Measurements from ENCODE around the gene CDYL2.
A peak's percentile ranks its signal among the peaks of the same experiment; 100 is the strongest.

CDYL2 gene

DNA sequence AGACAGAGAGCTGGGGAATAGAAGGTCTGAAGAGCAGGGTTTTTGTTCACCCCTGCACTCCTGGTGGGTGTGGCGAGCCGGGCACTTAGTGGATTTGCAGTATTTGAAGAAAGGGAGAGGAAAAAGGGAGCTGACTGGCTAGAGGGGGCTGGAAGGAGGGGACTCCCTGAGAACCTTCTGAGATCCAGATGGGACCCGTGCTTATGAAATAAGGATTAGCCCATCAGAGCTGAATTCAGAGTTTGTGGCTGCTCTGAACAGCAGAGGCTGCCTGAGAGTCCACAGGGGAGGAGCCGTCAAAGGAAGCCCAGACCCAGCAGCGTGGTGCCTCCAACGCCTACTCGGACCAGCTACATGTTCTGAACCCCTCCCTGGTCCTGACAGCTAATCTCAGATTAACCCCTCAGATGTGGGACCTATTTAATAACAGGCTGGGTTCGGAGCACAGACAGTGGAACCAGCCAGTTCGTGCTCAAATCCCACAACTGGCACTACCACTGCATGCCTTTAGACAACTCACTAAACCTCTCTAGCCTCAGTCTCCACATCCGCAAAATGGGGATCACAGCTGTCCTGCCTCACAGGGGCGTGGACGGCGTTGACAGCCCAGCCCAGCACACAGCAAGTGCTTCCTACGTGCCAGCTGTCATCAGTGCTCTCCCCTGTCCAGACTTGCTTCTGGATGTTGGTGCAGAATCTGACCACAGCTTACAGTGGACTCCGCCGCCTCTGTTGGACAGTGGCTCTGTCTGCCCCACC lies 193.0 kb downstream of the CDYL2 start:
- ATAC-seq (replicated peaks), result no peak
- Mint-ChIP-seq H3K4me1 (ENCODE audit: low read depth in 2 of 2) (peaks cover 8 to 11% of the 10 kb centered on the region in 2 donors), H3K9me3 (peaks cover 0 to 8% of the 10 kb centered on the region in 2 donors), H3K4me3 (no peak overlapping the region), H3K36me3 (ENCODE audit: insufficient read depth) (peaks cover 12% of the 10 kb centered on the region), H3K27me3 (no peaks in the 10 kb centered on the region), H3K27ac (no peak overlapping the region)
- no peak for DNase-seq

DNA sequence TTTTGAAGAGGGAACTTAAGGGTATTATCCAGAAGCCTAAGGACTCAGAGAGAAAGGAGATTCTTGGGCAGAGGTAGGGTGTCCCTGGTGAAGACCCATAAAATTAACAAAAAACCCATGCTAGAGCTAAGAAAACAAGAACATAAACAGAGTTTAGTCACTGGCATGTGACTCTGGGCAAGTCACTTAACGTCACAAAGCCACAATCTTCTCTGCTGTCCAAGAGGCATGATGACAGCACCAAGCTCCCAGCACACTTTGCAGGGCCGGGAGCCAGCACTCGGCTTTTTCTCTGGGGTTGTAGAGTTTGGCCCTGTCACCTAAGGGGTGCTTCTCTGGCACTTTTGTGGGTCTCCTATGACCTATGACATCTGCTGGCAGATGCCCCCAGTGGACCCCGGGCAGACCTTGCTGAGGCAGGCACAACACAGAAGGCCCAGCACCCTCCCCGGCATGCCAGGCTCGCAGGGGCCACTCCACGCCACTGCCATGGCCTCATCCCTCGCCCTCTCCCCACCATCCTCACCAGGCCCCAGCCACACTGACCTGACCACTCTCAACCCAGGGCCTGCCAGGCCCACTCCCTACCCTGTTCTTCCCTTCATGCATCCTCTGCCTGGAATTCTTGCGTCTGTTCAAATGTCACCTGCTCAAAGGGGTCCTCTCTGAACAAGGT lies 193.8 kb downstream of the CDYL2 start:
- no peak for DNase-seq
- peaks cover 12% of the 10 kb centered on the region for H3K36me3 Mint-ChIP-seq (ENCODE audit: insufficient read depth)
- peaks cover 0 to 11% of the 10 kb centered on the region in 2 donors for H3K9me3 Mint-ChIP-seq
- H3K27ac Mint-ChIP-seq, result peak overlapping the region in 1 of 2 donors; percentile 0
- H3K4me3 Mint-ChIP-seq, result no peak overlapping the region
- peaks cover 11 to 13% of the 10 kb centered on the region in 2 donors for H3K4me1 Mint-ChIP-seq (ENCODE audit: low read depth in 2 of 2)
- ATAC-seq (replicated peaks), result no peak
- H3K27me3 Mint-ChIP-seq, result no peaks in the 10 kb centered on the region

DNA sequence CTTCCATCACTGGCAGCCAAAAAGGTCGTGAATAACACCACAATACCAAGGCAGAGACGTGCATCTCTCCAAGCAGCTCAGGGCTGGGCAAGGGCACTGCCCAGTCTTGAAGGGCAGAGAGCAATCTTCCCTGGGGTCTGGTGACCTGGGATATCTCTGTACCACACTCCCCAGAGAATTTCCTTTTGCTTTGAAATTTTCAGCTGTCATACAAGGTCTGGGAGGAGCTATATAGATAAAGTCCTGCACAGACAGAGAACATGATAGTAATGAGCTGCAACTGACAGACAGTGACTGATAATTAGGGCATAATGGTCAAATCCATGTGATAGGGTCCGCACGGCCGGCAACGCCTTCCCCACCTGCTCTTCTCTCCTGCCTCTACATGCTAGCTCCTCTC lies 195.5 kb downstream of the CDYL2 start:
- Mint-ChIP-seq H3K27ac (peak overlapping the region in 1 of 2 donors; percentile 16), H3K9me3 (peaks cover 0 to 11% of the 10 kb centered on the region in 2 donors), H3K4me1 (ENCODE audit: low read depth in 2 of 2) (peaks cover 11 to 13% of the 10 kb centered on the region in 2 donors), H3K27me3 (no peaks in the 10 kb centered on the region), H3K4me3 (no peak overlapping the region), H3K36me3 (ENCODE audit: insufficient read depth) (peaks cover 12% of the 10 kb centered on the region)
- DNase-seq (no peak), ATAC-seq (replicated peaks) (no peak)

DNA sequence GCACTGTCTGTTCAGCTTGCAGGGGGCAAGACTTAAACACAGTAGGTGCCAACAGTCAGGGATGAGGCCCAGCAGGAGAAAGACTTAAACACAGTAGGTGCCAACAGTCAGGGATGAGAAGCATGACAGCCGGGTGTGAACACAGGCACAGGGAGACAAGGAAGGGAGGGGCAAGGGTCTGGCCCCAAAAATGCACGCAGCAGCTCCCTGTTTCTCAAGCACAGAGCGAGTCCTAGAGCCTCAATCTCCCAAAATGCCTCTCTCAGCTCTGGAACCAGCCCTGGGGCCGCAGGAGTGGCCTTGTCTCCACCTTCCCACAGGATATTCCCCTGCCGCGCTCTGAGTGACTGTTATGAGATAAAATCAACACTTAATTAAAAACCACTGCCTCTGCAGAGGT lies 197.2 kb downstream of the CDYL2 start:
- Mint-ChIP-seq H3K4me1 (ENCODE audit: low read depth in 2 of 2) (peaks cover 11 to 13% of the 10 kb centered on the region in 2 donors), H3K27me3 (no peaks in the 10 kb centered on the region), H3K4me3 (peak overlapping the region in 1 of 2 donors; percentile 4), H3K27ac (peak overlapping the region in 1 of 2 donors; percentile 67), H3K9me3 (peaks cover 0 to 11% of the 10 kb centered on the region in 2 donors), H3K36me3 (ENCODE audit: insufficient read depth) (peaks cover 8% of the 10 kb centered on the region)
- DNase-seq, result no peak
- ATAC-seq (replicated peaks), result no peak

DNA sequence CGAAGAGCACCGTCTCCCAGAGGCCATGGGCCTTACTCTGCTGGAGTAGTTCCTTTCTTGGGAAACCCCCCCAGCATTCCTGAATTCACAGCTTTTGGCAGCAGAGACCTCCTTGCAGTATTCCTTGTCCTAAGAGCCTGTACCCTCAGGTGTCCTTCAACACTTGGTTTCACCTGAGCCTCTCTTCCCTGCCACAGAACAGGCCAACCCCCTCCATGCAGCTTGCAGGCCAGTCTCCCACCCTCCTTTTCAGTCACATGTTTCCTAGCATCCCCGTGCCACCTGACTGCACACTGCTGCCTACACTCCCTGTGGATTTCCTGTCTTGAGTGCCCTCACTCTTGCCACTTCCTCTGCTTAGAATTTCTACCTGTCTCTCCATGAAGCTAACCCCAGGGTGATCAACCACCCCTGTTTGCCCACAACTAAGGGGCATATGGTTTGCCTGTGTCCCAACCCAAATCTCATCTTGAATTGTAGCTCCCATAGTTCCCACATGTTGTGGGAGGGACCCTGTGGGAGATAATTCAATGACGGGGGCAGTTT lies 198.1 kb downstream of the CDYL2 start:
- peak overlapping the region in 1 of 2 donors; percentile 67 for H3K27ac Mint-ChIP-seq
- peaks cover 11 to 13% of the 10 kb centered on the region in 2 donors for H3K4me1 Mint-ChIP-seq (ENCODE audit: low read depth in 2 of 2)
- no peak for ATAC-seq (replicated peaks)
- peaks cover 0 to 11% of the 10 kb centered on the region in 2 donors for H3K9me3 Mint-ChIP-seq
- H3K36me3 Mint-ChIP-seq (ENCODE audit: insufficient read depth), result peaks cover 8% of the 10 kb centered on the region
- no peak overlapping the region for H3K4me3 Mint-ChIP-seq
- DNase-seq, result no peak
- H3K27me3 Mint-ChIP-seq, result no peaks in the 10 kb centered on the region

DNA sequence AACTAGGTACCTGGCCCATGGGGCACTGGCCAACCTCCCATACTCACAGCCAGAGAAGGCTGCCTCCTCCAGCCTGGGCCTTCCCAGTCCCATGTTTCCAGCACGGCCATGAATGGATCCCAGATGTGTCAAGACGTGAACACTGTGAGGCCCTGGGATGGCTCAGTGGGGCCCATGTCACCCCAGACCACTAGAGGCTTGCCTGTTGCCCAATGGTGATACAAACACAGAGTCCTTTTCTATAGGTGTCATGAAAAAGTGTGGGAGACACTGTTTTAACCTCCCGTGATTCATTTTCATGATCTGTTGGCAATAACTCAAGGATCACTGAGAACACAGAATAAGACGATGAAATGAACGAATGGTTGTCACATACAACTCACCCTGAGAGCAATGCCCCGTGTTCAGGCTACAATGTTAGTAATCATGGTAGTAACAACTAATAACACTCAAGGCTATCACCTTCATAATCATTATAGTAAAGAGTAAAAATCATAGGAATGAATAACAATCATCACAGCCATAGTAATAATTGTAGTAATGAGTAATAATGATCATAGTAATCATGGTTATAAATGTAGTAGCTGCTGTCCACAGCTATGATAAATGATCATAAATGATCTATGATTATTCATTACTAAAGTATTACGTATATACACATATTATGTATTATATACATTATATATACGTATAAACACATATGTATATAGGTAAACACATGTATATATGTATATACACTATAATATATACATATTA lies 199.6 kb downstream of the CDYL2 start:
- H3K36me3 Mint-ChIP-seq (ENCODE audit: insufficient read depth), result peaks cover 8% of the 10 kb centered on the region
- no peak for DNase-seq

DNA sequence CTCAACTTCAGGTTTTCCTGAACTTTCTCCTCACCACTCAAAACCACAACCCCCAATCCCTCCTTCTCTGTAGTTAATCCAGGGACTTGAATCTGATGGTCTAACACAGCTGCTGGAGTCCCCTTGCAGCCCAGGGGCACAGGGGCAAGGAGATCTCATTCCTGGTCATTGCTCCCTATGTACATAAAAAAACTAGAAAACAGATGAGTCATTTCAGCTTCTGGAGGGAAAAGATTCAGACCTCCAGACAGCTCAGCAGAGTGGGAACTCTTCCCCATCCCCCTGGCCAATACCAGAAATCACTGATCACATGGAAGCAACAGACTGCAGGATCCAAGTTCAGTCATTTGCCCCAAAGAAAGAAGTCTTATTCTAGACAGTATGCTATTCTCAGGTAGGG lies 201.5 kb downstream of the CDYL2 start:
- peaks cover 11 to 13% of the 10 kb centered on the region in 2 donors for H3K4me1 Mint-ChIP-seq (ENCODE audit: low read depth in 2 of 2)
- ATAC-seq (replicated peaks) (no peak), DNase-seq (no peak)
- no peak overlapping the region for H3K4me3 Mint-ChIP-seq
- H3K36me3 Mint-ChIP-seq (ENCODE audit: insufficient read depth), result peaks cover 8% of the 10 kb centered on the region
- no peaks in the 10 kb centered on the region for H3K27me3 Mint-ChIP-seq
- H3K27ac Mint-ChIP-seq, result no peak overlapping the region
- H3K9me3 Mint-ChIP-seq, result peaks cover 0 to 11% of the 10 kb centered on the region in 2 donors

More for the DNA sequence above, 199.6 kb downstream of the CDYL2 start:
- peaks cover 0 to 11% of the 10 kb centered on the region in 2 donors for H3K9me3 Mint-ChIP-seq
- no peak overlapping the region for H3K4me3 Mint-ChIP-seq
- no peak for ATAC-seq (replicated peaks)
- H3K27ac Mint-ChIP-seq, result no peak overlapping the region
- H3K27me3 Mint-ChIP-seq, result no peaks in the 10 kb centered on the region
- H3K4me1 Mint-ChIP-seq (ENCODE audit: low read depth in 2 of 2), result peaks cover 11 to 13% of the 10 kb centered on the region in 2 donors

DNA sequence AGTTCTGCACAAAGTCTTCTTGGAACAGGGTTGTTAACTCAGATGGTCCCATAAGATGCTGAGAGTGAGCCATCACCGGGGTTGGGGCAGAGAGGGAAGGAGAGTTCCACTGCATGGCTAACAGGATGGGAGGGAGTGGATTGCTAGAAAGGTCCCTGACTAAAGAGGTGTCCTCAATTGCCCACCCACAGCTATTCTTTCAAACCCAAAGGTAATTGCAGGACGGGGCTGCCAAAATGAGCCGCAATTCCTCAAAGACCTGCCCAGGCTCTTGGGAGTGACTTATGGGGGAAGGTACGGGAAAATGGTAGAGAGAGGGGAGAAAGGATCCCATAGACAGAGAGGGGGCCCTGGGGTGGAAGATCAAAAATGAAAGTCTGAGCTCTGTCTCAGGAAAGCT lies 203.2 kb downstream of the CDYL2 start:
- H3K36me3 Mint-ChIP-seq (ENCODE audit: insufficient read depth), result no peaks in the 10 kb centered on the region

DNA sequence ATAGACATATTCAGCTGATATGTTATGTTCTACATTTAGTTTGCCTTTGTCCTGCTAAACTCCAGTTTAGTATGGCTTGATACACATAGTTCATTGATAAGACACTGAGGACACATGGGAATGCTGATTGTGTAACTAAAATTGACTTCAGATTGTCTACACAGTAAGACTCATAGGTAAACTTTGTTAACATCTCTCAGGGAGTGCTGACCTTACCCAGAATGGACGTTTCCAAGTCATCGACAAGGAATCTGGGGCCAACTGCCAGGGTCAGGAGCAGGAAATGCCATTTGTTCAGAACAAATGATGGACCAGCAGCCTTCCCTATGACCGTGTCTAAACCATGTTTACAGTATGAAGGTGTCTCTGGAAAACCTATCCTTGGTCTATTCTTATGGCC lies 204.9 kb downstream of the CDYL2 start:
- no peaks in the 10 kb centered on the region for H3K36me3 Mint-ChIP-seq (ENCODE audit: insufficient read depth)
- H3K4me1 Mint-ChIP-seq (ENCODE audit: low read depth in 2 of 2), result no peaks in the 10 kb centered on the region
- peaks cover 0 to 14% of the 10 kb centered on the region in 2 donors for H3K9me3 Mint-ChIP-seq
- H3K27ac Mint-ChIP-seq, result no peak overlapping the region
- H3K4me3 Mint-ChIP-seq, result no peak overlapping the region
- DNase-seq, result no peak
- no peak for ATAC-seq (replicated peaks)
- peaks cover 0 to 2% of the 10 kb centered on the region in 2 donors for H3K27me3 Mint-ChIP-seq

More for the DNA sequence above, 203.2 kb downstream of the CDYL2 start:
- Mint-ChIP-seq H3K27ac (no peak overlapping the region), H3K9me3 (peaks cover 0 to 11% of the 10 kb centered on the region in 2 donors), H3K27me3 (no peaks in the 10 kb centered on the region), H3K4me3 (no peak overlapping the region), H3K4me1 (ENCODE audit: low read depth in 2 of 2) (peaks cover under 1% of the 10 kb centered on the region in 2 donors)
- no peak for DNase-seq
- no peak for ATAC-seq (replicated peaks)

DNA sequence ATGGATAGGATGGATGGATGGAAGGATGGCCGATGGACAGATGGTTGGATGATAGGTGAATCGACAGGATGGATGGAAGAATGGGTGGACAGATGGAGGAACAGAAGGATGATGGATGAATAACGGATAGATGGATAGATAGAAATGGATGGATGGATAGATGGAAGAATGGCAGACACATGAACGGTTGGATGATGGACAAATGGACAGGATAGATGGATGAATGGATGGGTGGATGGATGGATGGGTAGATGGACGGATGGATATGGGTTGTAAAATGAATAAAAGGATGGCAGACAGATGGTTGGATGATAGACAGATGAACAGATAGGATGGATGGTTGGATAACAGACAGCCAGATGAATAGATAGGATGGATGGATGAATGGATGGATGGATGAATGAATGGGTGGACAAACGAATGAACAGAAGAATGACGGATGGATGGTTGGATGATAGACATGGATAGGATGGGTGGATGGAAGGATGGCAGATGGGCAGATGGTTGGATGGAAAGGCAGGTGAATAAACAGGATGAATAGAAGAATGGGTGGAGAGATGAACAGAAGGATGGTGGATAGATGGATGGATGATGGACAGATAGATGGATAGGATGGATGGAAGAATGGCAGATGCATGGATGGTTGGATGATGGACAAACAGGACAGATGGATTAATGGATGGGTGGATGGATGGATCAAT lies 207.7 kb downstream of the CDYL2 start:
- no peak overlapping the region for H3K4me3 Mint-ChIP-seq
- DNase-seq, result no peak
- ATAC-seq (replicated peaks), result no peak
- H3K36me3 Mint-ChIP-seq (ENCODE audit: insufficient read depth), result peaks cover 4% of the 10 kb centered on the region
- H3K9me3 Mint-ChIP-seq, result peaks cover 0 to 14% of the 10 kb centered on the region in 2 donors
- H3K4me1 Mint-ChIP-seq (ENCODE audit: low read depth in 2 of 2), result peaks cover 5 to 6% of the 10 kb centered on the region in 2 donors
- peaks cover 5 to 9% of the 10 kb centered on the region in 2 donors for H3K27me3 Mint-ChIP-seq
- no peak overlapping the region for H3K27ac Mint-ChIP-seq

DNA sequence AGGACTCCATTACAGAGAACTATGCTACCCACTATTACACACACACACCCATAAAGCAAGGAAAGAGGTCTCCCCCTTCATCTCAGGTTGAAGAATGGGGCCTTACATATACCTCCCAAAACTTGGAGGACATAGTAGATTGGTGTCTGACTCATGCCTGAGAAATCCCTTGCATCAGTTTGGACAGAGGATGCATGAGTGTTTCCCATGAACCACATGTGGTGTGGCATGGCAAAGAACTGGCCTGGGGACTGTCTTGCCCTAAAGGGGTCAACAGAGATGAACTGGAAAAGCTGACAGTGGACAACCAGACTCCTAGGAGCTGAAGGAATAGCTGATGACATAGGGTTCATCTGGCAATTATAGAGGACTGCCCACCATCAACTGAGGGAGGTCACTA lies 209.6 kb downstream of the CDYL2 start:
- peak overlapping the region in 1 of 2 donors; percentile 8 for H3K27ac Mint-ChIP-seq
- no peak overlapping the region for H3K4me3 Mint-ChIP-seq
- H3K4me1 Mint-ChIP-seq (ENCODE audit: low read depth in 2 of 2), result peaks cover 16 to 17% of the 10 kb centered on the region in 2 donors
- peaks cover 5 to 9% of the 10 kb centered on the region in 2 donors for H3K27me3 Mint-ChIP-seq
- peaks cover 0 to 14% of the 10 kb centered on the region in 2 donors for H3K9me3 Mint-ChIP-seq
- H3K36me3 Mint-ChIP-seq (ENCODE audit: insufficient read depth), result peaks cover 9% of the 10 kb centered on the region
- ATAC-seq (replicated peaks) (no peak), DNase-seq (no peak)

DNA sequence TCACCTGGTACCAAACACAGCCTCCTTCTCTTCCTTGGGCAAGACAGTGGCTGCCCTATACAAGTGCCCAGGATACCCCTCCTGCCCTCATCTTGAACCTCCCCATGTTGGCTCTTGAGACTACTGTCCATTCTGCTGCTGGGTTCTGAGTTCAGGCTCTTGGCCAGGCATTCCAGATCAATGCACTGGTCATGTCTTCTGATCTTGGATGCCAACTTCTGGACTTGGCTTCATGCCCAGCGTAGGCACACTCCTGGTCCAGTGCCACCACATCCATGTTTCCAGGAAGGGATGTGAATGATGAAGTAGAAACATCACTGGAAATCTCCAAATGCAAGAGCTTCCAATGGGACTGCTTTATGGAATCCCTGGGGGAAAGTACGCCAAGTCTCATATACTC lies 212.1 kb downstream of the CDYL2 start:
- no peak overlapping the region for H3K4me3 Mint-ChIP-seq

More for the DNA sequence above, 212.1 kb downstream of the CDYL2 start:
- peaks cover 0 to 14% of the 10 kb centered on the region in 2 donors for H3K9me3 Mint-ChIP-seq
- ATAC-seq (replicated peaks), result no peak
- DNase-seq, result no peak
- H3K36me3 Mint-ChIP-seq (ENCODE audit: insufficient read depth), result peaks cover 9% of the 10 kb centered on the region
- peaks cover 5 to 11% of the 10 kb centered on the region in 2 donors for H3K27me3 Mint-ChIP-seq
- H3K4me1 Mint-ChIP-seq (ENCODE audit: low read depth in 2 of 2), result peaks cover 16 to 17% of the 10 kb centered on the region in 2 donors
- no peak overlapping the region for H3K27ac Mint-ChIP-seq
